Fibroblast of lung (primary cell): ENCODE data around the gene OSMR.

Source experiments
- EZH2 ChIP-seq: IDR thresholded peaks from 2 replicates; pipeline ENCODE4 v1.5.1; 2012; ENCODE audit warnings: low read length, control low read depth, mild to moderate bottlenecking; ENCODE audit errors: missing control alignments
- TF ChIP-seq, protein P1 (sequence below), 2 donors: IDR thresholded peaks in 1 of 2; conservative IDR thresholded peaks in 1 of 2; 1 replicate in 1 of 2; 2 replicates in 1 of 2; pipeline ENCODE4 v1.5.1; 2011 to 2012; ENCODE audit warnings: low read length in 2 of 2, control low read depth in 1 of 2, inconsistent platforms in 1 of 2, low read depth in 1 of 2, mild to moderate bottlenecking in 1 of 2

DNA sequence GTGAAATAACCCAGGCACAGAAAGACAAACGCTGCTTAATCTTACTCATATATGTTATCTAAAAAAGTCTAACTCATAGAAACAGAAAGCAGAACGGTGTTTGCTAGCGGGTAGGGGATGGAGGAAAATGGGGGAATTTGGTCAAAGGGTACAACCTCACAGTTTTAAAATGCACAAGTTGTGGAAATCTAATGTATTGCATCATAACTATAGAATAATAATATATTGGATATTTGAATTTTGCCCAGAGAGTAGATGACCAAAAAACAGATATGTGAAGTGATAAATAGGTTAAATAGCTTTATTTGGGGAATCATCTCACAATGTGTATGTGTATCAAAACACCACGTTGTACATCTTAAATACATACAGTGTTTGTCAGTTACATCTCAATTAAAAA, 22.3 kb upstream of the OSMR start:
- TF ChIP-seq, protein P1, sequence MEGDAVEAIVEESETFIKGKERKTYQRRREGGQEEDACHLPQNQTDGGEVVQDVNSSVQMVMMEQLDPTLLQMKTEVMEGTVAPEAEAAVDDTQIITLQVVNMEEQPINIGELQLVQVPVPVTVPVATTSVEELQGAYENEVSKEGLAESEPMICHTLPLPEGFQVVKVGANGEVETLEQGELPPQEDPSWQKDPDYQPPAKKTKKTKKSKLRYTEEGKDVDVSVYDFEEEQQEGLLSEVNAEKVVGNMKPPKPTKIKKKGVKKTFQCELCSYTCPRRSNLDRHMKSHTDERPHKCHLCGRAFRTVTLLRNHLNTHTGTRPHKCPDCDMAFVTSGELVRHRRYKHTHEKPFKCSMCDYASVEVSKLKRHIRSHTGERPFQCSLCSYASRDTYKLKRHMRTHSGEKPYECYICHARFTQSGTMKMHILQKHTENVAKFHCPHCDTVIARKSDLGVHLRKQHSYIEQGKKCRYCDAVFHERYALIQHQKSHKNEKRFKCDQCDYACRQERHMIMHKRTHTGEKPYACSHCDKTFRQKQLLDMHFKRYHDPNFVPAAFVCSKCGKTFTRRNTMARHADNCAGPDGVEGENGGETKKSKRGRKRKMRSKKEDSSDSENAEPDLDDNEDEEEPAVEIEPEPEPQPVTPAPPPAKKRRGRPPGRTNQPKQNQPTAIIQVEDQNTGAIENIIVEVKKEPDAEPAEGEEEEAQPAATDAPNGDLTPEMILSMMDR (conservative IDR thresholded peaks at IDR 0.05 in 1 of 2, IDR thresholded peaks at IDR 0.05 in 1 of 2; ENCODE audit: low read depth in 1 of 2, low read length in 2 of 2) = no peak
- TF ChIP-seq EZH2 = no peak
